ENCODE measurements around the gene ATP5F1D.
"Not testable (repeated sequence)": the region's sequence is repeated elsewhere in the genome, so short reads cannot be mapped to it uniquely, and the experiment has no call there.

The ATP5F1D gene

GRCh38 chr19:1241417-1242095, at the start of gene ATP5F1D:
TSS of gene ATP5F1D (plus strand) at chr19:1241751. CDS start at chr19:1241851, 100 bp downstream.
- peak; percentile 89 for DNase-seq

DNA sequence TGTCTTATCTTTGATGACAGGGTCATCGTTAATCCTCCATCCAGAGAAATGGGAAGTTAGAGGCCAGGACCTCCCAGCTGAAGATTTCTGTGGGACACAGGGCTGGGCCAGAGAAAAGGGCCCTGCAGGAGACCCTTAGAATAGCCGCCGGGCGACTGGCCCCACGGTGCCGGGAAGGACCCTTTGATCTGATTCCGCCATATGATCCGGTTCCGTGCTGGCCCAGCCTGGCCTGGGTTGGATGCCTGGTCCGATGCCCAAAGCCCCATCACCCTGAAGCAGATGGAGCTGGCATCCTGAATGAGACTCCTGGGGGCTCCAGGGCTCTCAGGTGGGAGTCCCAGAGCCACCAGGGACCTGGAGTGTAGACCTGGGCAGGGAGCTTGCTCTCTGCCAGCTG, 42.0 kb upstream of the ATP5F1D start:
- no peak for DNase-seq

DNA sequence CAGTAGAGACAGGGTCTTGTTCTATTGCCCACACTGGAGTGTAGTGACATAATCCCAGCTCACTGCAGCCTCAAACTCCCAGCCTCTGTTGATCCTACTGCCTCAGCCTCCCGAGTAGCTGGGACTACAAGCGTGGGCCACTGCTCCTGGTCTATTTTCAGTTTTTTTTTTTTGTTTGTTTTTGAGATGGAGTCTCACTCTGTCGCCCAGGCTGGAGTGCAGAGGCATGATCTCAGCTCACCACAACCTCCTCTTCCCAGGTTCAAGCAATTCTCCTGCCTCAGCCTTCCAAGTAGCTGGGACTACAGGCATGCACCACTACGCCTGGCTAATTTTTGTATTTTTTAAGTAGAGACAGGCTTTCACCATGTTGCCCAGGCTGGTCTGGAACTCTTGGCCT, 40.9 kb upstream of the ATP5F1D start:
- DNase-seq, result not testable (repeated sequence)

DNA sequence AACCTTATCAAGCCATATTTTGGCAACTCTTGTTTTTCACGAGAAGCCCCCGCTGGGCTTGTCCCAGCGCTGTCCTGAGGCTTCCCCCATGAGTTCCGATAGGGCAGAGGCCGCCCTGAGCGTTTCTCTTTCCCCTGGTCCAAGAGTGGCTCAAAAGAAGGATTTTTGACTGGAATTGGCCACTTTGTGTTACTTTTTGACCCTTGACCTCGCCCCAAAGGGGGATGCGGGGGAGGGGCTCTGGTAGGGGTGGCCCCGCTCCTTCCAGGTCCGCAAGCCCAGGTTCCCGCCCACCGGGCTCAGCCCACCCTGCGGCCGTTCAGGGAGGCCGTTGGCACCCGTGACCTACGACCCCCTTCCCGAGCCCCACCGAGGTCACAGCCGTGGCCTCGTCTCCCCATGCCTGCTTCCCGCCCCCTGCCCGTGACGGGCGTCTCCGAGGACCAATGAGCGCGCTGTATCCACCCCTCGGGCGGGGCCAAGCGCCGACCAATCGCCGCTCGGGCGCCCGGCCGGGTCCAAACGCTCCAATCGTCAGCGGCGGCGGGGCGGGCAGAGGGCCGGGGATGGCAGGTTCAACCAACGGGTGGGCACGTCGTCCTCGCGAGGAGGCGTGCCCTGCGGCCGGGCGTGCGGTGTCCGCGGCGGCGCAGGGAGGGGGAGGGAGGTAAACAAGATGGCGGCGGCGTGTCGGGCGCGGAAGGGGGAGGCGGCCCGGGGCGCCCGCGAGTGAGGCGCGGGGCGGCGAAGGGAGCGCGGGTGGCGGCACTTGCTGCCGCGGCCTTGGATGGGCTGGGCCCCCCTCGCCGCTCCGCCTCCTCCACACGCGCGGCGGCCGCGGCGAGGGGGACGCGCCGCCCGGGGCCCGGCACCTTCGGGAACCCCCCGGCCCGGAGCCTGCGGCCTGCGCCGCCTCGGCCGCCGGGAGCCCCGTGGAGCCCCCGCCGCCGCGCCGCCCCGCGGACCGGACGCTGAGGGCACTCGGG, 36.1 kb upstream of the ATP5F1D start, which contains the start of gene STK11:
Gene STK11, plus strand, starts transcription at position 665 of the 986 bp plus-strand sequence. CDS start 1,136 bp downstream, outside the sequence.
- peak; percentile 98 for DNase-seq

DNA sequence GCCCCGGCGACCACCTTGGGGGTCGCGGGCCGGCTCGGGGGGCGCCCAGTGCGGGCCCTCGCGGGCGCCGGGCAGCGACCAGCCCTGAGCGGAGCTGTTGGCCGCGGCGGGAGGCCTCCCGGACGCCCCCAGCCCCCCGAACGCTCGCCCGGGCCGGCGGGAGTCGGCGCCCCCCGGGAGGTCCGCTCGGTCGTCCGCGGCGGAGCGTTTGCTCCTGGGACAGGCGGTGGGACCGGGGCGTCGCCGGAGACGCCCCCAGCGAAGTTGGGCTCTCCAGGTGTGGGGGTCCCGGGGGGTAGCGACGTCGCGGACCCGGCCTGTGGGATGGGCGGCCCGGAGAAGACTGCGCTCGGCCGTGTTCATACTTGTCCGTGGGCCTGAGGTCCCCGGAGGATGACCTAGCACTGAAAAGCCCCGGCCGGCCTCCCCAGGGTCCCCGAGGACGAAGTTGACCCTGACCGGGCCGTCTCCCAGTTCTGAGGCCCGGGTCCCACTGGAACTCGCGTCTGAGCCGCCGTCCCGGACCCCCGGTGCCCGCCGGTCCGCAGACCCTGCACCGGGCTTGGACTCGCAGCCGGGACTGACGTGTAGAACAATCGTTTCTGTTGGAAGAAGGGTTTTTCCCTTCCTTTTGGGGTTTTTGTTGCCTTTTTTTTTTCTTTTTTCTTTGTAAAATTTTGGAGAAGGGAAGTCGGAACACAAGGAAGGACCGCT, 35.2 kb upstream of the ATP5F1D start:
- no peak for DNase-seq

GRCh38 chr19:1206864-1207450, 34.6 kb upstream of the ATP5F1D start:
- DNase-seq, result peak; percentile 14

DNA sequence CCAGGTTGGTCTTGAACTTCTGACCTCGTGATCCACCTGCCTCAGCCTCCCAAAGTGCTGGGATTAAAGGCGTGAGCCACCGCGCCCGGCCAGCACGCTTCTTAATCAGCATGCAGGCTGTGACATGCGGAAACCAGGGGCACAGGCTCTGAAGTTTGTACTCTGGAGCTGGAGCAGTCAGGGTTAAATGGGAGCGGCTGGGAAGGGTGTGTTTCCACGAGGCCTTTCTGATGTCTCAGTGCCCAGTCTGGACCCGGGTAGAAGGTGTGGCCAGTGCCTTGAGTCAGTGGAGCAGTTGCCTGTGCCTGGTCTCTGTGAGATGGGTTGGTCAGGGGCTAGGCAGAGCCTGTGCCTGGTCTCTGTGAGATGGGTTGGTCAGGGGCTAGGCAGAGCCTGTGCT, 32.7 kb upstream of the ATP5F1D start:
- DNase-seq, result not testable (repeated sequence)

- no peak for DNase-seq
Observed at GRCh38 chr19:1210227-1210538, 31.4 kb upstream of the ATP5F1D start.

- DNase-seq, result no peak
Observed at GRCh38 chr19:1211494-1212234, 29.9 kb upstream of the ATP5F1D start.

DNA sequence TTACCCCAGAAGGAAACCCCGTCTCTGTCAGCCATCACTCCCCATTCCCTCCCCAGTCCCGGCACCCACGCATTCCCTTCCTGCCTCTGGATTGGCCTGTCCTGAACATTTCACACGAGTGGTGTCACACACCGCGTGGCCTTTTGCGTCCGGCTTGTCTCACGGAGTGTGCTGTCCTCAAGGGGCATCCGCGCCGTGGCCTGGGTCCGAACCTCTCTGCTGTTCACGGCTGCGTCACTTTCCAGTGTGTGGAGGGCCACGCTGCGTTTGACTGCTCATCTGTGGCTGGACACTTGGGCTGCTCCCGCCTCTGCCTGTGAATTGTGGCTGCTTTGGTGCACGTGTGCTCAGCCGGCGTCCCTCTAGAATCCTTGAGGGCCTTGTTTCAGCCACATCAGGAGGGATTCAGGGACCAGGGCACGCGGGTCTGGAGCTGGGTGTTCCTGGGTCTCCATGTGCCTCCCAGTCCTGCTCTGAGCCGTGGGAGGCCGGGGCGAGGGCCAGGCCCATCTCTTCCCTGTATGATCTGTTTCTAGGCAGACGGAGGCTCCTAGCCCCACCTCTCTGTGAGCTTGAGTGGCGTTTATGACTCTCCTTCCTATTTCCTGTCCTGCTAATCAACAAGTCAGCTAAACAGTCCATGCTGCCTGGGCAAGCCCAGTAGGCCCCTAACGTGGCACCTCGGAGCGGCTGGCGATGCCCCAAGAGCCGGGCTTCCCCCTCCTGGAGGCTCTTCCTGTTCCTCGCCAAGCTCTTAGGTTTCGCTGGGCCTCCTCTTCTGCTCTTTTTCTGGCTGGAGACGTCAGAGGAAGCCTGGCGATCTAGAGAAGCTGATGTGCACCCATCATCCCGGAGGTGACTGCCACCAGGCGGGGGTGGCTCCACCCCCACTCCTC, 27.9 kb upstream of the ATP5F1D start:
- peak; percentile 51 for DNase-seq

GRCh38 chr19:1214299-1214861, 27.2 kb upstream of the ATP5F1D start:
- DNase-seq, result no peak

- no peak for DNase-seq
Observed at GRCh38 chr19:1214862-1215731, 26.5 kb upstream of the ATP5F1D start.

GRCh38 chr19:1216756-1217155, 24.8 kb upstream of the ATP5F1D start:
- DNase-seq, result no peak

DNA sequence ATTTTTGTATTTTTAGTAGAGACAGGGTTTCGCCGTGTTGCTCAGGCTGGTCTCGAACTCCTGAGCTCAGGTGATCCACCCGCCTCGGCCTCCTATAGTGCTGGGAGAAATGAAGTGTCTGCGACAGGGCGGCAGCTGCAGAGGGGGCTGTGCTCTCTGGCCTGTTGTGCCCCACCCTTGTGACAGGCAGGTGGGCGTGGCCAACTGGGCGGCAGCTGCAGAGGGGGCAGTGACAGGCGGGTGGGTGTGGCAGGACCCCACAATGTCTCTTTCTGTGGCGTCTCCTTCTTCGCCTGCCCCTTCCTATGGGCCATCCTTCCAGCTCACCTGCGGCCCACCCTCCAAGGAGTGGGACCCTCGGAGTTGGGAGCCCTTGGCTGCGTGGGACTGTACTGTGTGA, 24.2 kb upstream of the ATP5F1D start:
- no peak for DNase-seq

GRCh38 chr19:1218751-1219567, 22.6 kb upstream of the ATP5F1D start:
- DNase-seq, result no peak

GRCh38 chr19:1219786-1220476, 21.6 kb upstream of the ATP5F1D start:
- DNase-seq, result no peak

- DNase-seq, result no peak
Observed at GRCh38 chr19:1220477-1220930, 21.0 kb upstream of the ATP5F1D start.

Measured in CD4-positive, alpha-beta T cell treated with Interleukin-4 for 4 hours (primary cell).